RPMI8226 (cell line): Measurements from ENCODE around the gene ABCG1.

Source experiments
- DNase-seq: peaks from one replicate; pipeline ENCODE4 v3.0.0-alpha.2; 2015

The ABCG1 gene

GRCh38 chr21:42331660-42332059 is 112.7 kb downstream of the ABCG1 start:
- no peak for DNase-seq

- no peak for DNase-seq
Measured at GRCh38 chr21:42332557-42333317, 113.8 kb downstream of the ABCG1 start.

- DNase-seq = no peak
Measured at GRCh38 chr21:42336054-42336453, 117.1 kb downstream of the ABCG1 start.

- DNase-seq = no peak
Measured at GRCh38 chr21:42337276-42337675, 118.3 kb downstream of the ABCG1 start.

- peak; percentile 62 for DNase-seq
Measured at GRCh38 chr21:42337830-42338728, 119.1 kb downstream of the ABCG1 start.

- DNase-seq = no peak
Measured at GRCh38 chr21:42338729-42339715, 120.1 kb downstream of the ABCG1 start.

GRCh38 chr21:42340187-42341050 is 121.5 kb downstream of the ABCG1 start:
- DNase-seq = no peak

GRCh38 chr21:42341776-42342542 is 123.0 kb downstream of the ABCG1 start:
- no peak for DNase-seq

GRCh38 chr21:42343101-42343500 is 124.2 kb downstream of the ABCG1 start:
- no peak for DNase-seq

GRCh38 chr21:42343556-42343955 is 124.6 kb downstream of the ABCG1 start:
- no peak for DNase-seq

- no peak for DNase-seq
Measured at GRCh38 chr21:42343963-42344510, 125.1 kb downstream of the ABCG1 start.

- no peak for DNase-seq
Measured at GRCh38 chr21:42344631-42345030, 125.7 kb downstream of the ABCG1 start.

- no peak for DNase-seq
Measured at GRCh38 chr21:42346441-42346840, 127.5 kb downstream of the ABCG1 start.
